Measurements from ENCODE around the gene MRTO4.
"Not testable (repeated sequence)": the region's sequence is repeated elsewhere in the genome, so short reads cannot be mapped to it uniquely, and the experiment has no call there.

DNA sequence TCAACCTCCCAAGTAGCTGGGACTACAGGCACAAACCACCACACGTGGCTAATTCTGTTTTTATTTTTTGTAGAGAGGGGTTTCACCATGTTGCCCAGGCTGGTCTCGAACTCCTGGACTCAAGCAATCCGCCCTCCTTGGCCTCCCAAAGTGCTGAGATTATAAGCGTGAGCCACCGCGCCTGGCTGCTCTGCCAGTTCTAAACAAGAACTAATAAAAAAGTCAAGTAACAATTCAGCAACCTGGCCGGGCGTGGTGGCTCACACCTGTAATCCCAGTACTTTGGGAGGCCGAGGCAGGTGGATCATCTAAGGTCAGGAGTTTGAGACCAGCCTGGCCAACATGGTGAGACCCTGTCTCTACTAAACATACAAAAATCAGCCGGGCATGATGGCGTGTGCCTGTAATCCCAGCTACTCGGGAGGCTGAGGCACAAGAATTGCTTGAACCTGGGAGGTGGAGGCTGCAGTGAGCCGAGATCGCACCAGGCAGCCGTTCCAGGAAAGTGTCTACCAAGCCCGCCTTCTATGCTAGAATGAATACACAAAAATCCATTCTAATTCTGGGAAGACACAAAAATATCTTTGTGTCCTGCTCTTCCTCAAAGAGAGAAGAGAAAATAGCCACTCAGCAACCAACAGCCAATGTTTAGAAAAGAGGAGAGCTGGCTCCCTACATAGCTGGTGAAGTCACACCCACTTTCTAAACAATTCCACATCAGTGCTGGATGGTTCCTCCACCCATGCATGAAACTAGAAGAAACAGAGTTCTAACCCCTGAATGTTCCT, 19.7 kb upstream of the MRTO4 start:
- TF ChIP-seq ZNF134 (CRISPR knock-in tag; conservative IDR thresholded peaks at IDR 0.05); EZH2 (IDR thresholded peaks at IDR 0.05; ENCODE audit: borderline replicate concordance, low read depth, low read length); SNAPC5 (CRISPR knock-in tag; IDR thresholded peaks at IDR 0.05); CTCF (IDR thresholded peaks at IDR 0.05 in 2 of 3, conservative IDR thresholded peaks at IDR 0.05 in 1 of 3; ENCODE audit: insufficient read depth in 2 of 3, low read depth in 1 of 3, low read length in 3 of 3): not testable (repeated sequence)
- TF ChIP-seq, protein P1, sequence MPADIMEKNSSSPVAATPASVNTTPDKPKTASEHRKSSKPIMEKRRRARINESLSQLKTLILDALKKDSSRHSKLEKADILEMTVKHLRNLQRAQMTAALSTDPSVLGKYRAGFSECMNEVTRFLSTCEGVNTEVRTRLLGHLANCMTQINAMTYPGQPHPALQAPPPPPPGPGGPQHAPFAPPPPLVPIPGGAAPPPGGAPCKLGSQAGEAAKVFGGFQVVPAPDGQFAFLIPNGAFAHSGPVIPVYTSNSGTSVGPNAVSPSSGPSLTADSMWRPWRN (IDR thresholded peaks at IDR 0.05; ENCODE audit: low read depth), result not testable (repeated sequence)

Data from K562 (cell line).